Kidney glomerular epithelial cell (primary cell): ENCODE results near the gene RHOT2.
A peak's percentile ranks its signal among the peaks of the same experiment; 100 is the strongest.
"Not testable (repeated sequence)": the region's sequence is repeated elsewhere in the genome, so short reads cannot be mapped to it uniquely, and the experiment has no call there.

Experiments used
- DNase-seq: peaks from one replicate; lab custom pipeline; 2025; lab: John Stamatoyannopoulos, UW

The RHOT2 gene

DNA sequence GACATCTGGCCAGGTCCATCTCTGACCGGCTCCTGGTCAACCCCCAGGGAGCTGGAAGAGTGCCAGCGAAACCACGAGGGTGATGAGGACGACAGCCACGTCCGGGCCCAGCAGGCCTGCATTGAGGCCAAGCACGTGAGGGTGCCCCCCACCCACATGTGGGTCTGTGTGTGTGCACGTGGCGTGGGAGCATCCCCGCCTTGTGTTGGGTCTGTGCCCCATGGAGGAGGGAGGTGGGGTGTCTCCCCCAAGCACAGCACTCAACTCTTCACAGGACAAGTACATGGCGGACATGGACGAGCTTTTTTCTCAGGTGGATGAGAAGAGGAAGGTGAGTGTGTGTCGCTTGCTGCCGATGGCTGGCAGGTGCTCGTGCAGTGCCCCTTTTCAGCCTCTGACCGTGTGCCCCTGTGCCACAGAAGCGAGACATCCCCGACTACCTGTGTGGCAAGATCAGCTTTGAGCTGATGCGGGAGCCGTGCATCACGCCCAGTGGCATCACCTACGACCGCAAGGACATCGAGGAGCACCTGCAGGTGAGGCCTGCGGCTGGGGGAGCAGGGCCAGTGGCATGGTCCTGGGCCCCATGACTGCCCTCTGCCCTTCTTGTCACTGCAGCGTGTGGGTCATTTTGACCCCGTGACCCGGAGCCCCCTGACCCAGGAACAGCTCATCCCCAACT is 14.0 kb downstream of the RHOT2 start:
- no peak for DNase-seq

DNA sequence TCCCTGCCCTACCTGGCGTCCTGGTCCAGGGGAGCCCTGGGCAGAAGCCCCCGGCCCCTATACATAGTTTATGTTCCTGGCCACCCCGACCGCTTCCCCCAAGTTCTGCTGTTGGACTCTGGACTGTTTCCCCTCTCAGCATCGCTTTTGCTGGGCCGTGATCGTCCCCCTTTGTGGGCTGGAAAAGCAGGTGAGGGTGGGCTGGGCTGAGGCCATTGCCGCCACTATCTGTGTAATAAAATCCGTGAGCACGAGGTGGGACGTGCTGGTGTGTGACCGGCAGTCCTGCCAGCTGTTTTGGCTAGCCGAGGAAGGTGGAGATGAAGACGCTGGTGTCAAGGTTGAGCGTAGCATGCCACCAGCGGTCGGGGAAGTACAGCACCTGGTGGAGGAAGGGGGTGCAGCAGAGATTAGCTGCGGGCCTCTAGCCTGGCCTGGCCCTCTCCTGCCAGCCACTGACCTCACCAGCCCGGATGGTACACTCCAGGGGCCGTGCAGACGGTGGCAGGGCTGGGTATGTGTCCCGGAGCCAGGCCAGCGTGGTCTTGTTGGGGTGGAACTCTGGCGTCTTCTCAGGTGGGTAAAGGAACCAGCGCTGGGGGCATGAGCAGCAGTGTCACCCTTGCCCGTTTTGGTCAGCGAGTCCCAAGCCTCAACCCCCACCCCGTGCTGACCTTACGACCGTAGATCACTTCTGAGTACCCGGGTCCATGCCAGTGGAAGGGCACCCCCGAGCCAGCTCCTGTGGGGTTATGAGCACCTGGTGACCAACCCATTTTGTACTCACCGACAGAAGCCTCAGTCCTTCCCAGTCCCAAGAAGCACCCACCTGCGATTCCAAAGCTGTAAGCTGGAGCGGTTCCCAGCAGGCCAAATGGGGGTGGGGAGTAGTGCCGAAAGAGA is 14.8 kb downstream of the RHOT2 start:
- no peak for DNase-seq

DNA sequence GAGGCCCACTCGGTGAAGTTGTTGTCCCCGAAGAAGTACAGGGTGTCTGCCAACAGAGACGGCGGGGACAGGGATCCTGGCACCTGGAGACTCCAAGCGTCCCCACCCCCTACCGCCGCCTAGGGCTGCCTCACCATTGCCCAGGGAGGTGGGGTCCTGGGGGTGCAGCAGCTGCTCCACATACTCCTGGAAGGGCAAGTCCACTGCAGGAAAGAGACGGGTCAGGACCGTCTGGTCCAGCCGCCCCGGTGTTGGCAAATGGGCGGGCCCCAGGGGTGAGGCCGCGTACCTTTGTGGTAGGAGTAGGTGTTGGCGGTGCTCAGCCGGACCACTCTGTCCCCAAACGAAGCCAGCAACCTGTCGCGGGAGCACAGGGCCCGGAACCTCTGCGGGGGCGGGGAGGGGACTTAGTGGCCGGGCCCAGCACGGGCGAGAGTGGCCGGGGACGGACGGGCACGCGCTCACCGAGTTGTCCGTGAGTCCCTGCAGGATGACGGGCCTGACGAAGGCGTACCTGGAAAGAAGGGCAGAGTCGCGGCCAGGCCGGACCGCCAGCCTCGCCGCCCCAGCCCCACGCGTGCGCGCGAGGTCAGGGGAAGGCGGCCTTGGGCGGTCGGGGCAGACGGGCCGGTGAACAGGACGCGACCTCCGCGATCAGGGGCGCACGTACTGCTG is 15.6 kb downstream of the RHOT2 start:
- no peak for DNase-seq

DNA sequence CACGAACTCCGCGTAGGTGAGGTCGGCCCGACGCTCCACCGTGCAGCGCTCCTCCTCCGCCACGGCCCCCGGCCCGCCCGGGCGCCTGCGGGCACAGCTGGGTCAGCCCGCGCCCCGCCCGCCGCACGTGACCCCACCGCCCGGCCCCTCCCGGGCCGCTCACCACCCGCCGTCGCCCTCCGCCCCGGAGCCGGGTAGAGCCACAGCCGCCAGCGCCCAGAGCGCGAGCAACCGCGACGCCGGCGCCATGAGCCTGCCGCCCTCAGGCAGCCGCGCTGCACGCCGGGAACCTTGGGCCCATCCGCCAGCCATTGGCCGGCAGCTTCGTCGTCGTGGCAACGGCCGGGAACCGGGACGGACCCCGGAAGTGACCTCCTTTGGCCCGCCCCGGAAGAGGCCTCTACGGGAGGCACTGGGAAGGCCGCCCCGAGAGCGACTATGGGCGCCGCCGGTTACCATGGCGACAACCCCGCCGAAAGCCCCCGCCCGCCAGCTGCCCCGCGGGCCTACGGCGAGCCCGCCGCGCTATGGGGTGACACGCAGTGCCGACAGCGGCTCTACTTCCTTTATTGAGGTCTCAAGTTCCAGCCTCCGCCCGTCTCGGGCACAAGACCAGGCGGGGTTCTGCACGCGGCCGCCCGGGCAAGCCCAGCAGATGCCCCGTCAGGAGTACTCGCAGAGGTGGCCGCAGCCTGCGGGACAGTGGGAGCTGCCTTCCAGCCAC is 16.3 kb downstream of the RHOT2 start, which contains the start of gene JMJD8:
TSS of gene JMJD8 (minus strand) at position 264 of the 724 bp plus-strand sequence. CDS start at position 249, 15 bp downstream.
- peak; percentile 86 for DNase-seq

DNA sequence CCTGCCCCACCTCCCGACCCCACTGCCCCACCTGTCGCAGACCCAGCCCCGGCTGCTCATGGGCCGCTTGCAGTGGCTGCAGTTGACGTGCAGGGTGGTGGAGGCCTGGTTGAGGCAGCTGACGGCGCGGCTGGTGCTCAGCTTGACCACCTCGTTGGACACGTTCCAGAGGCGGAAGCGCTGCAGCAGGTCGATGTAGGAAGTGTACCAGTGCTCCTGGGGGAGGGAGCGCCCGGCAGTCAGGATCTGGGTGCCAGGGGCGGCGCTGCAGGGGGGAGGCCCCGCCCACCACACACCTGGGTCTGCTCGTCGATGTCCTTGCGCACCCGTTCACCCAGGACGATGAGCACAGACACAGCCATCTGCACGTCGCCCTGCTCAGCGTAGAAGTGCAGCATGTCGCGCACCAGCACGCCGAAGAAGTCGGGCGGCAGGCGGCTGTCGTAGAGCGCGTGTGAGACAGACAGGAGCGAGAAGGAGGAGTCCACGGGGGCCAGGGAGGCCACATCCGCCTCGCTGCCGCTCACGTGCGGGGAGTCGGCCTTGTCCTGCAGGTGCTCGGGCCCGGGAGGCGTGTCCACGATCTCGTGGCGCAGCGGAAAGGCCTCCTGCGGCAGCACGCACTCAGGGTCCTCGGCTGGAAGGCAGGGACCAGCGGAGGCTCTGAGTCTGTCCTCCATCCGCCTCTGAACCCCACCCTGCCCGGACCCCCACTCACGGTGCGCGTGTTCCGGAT is 17.2 kb downstream of the RHOT2 start:
- DNase-seq, result no peak

DNA sequence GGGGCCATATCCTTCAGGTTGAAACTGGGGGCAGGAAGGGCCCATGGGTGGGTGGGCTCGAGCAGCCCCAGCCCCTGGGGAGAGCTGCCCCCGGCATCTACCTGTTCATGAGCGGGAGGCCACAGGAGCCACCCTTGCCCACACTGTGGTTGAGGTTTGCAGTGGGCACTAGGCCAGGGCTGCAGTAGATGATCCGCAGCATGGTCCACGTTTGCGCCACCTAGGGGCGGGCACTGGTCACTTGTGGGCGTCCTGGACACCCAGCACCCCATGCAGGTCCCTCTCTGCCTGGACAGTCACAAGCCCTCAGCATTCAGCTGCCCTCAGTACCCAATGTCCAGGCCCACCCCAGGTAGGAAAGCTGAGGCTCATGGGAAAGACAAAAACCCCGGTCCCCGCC is 18.0 kb downstream of the RHOT2 start:
- peak; percentile 21 for DNase-seq

DNA sequence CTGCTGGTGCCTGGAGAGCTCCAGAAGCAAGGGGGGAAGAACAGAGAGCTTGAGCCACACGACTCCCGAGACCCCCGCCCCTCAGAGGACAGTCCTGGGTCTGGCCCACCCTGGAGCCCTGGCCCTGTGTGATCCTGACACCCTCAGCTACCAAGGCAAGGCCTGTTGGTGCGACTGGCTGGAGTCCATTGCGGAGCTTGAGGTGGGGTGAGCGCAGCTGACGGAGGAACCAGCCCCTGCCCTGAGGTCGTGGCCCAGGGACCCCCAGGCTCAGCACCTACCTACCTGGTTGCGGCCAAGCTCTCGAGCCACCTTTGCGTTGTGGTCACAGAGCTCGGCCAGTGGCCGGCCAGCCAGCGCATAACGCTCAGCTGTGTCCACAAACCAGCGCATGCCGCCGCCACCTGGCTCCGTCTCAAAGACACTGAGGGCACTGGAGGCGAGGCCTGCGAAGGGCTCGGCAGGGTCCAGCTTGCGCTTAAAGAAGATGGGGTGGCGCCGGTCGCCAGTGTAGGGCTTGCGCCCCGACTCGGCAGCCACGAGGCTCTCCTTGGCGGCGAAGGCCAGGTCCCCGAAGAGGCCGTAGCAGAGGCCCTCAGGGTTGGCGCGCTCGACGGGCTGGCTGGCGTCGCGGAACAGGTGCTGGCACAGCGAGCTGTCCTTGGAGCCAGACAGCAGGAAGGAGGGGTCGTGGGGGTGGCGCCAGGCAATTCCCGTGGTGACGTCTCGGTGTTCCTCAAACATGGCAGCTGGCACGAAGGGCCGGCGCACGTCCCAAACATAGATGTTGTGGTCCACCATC is 18.7 kb downstream of the RHOT2 start:
- no peak for DNase-seq

DNA sequence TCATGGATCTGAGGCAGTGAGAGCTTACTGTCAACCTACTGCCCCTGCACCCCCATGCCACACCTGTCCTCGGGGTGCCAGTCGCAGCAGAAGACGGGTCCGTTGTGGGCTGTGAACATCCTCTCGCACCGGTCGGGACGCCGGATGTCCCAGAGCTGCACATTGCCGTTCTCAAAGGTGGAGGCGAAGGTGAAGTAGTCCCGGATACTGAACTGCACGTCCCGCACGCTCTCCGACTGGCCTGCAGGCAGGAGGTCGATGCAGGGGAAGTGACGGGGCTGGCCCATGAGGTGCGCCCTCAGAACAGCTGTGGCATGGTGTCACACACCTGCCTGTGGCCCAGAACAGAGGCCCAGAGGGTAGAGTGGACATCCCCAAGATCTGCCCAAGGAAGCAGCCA is 19.6 kb downstream of the RHOT2 start:
- no peak for DNase-seq

DNA sequence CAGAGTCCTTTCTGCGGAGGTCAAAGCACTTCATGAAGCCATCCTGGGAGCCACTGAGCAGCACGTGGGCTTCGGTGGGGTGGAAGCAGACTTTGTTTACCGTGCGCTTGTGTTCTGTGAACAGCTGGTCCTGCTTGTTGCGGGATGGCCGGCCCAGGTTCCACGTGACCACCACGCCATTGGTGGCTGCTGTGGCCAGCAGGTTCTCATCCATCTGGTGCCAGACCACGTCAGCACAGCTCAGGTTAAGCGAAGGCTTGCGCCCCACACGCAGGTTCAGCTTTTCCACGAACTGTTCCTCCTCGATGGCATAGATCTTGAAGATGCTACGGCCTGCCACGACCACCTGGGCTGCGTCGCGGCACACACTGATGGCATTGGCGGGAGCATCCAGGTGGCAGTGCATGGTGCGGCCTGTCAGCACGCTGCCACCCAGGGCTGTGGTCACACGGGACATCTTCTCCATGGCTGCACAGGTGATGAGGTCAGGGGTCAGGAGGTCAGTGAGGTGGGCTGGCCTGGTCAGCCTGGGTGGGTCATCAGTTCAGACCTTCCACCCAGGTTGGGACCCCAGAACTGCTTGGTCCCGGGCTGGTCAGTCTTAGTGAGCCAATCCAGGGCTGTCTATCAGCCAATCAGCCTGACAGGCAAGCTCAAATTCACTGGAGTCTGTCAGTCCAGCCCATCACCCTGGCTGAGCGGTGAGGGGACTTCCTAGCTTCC is 21.4 kb downstream of the RHOT2 start:
- DNase-seq, result no peak

DNA sequence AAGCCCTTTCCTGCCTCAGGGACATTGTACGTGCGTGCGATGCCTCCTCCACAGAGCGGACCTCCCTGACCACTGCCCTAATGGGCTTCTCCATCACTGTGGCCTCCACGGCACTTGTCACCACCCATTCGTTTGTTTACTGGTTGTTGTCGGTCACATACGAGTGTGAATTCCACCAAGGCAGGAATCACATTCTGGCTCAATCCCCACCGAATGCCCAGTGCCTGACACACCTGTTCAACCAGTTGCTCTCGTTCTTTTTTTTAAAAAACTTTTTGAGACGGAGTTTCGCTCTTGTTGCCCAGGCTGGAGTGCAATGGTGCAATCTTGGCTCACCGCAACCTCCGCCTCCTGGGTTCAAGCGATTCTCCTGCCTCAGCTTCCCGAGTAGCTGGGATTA is 23.3 kb downstream of the RHOT2 start:
- not testable (repeated sequence) for DNase-seq

DNA sequence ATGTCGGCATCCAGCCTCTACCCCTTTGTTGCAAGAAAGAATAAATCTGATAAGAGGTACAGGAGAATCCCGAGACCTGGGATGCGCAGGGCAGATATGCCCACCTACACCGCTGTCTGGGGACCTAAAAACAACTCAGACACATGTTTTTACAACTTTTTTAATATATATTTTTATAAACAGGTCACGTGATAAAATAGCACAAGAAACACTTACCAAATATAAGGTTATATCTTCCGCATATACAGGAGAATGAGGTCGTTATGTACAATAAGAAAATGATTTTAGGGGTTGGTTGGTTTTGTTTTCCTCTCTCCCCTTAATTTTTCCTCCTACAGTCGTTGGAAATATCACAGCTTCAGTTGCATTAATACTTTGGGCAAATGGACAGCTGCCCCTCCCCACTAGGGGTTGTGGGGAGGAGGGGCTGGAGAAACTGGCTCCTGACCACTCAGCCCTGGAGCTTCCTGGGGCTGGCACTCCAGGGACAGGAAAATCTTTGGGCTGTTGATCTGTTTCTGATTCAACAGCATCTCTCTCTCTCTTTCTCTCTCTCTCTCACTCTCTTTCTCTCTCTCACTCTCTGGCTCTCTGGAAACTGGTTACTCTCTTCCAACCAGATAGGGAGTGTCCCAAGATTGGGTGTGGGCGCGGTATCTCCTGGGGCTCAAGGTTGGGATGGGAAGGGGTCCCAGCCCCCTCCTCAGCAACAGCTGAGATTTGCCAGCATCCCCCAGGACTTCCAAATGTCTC is 24.6 kb downstream of the RHOT2 start:
- DNase-seq, result no peak

DNA sequence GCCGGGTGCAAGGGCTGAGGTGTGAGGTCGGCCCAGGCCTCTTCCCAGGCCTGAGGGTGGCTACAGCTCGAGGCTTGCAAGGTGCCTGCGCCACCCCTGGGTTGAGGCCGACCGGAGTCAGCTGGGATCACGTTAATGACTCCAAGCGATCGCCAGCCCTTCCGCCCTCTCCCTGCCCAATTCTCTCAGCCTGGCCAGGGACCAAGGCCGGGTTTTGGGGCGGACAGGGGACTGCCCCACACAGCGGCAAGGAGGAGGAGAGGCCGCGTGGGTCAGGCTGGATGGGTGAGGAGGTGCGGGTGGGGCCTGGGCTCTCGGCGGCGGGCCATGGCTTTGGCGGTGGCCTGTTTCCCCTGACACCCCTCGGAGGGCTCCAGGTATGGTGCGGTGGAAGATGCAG is 25.4 kb downstream of the RHOT2 start:
- no peak for DNase-seq

DNA sequence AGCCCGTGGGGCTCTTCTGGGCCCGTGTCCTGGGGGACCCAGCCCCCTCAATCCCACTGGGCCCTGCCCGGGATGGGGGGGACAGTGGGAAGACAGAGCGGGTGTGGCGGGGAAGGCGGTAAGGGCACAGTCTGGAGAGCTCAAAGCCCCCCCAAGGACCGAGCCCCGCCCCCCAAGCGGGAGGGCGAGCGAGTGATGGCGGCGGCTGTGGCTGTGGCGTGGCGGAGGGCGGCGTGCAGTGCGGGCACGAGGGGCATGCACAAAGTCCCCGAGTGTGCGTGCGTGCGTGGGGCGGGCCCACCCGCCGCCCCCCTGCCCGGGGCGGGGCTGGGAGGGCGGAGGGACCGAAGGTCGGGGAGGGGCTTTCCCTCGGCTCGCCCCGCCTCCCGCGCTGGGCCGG is 25.8 kb downstream of the RHOT2 start:
- no peak for DNase-seq

DNA sequence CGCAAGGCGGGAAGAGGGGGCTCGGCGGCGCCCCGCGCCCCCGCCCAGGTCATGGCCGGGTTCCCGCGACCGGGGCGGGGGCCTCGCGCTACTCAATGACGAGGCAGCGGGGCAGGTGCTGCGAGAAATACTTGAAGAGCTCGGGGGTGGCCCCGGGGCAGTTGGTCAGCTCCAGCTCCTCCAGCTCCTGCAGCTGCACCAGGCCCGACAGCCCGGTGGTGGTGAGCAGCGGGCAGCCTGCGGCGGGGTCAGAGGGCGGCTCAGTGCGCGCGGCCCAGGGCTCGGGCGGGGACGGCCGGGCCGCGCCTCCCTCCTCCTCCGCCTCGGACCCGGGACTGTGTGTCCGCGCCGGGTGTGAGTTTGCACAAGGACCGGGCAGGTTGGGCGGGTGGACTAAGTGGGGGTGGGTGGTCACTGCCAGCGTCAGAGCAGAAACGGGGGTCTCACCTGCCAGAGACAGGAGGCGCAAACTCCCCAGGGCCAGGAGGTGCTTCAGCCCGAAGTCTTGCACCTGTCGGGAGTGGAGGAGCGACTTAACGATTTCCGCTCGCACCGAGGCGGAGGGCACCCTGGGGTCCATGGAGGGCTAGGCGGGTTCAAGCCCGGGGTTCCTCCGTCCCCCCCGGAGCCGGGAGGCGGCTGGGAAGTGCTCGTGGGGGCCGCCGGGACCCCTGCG is 26.4 kb downstream of the RHOT2 start:
- DNase-seq, result no peak

DNA sequence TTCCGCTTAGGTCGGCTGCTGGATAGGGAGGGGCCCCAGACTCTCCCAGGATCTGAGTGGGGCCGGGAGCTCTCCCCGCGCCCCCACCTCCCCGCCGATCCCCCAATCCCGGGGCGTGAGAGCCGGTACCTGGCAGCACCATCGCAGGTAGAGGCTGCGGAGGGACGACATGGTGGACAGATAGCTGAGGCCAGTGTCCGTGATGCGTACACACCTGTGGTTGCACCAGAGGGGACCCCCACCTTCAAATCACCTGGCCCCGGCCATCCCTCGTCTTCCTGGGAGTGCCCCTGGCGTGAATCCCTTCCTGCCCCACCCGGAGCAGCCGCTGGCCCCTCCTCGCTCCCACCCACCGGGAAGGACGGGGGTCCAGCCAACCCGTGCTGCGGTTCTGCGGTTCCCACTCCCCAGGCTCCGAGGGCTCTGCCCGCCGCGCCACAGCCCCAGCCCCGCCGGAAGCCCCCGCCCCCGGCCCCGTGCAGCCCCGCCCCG is 27.0 kb downstream of the RHOT2 start:
- DNase-seq, result no peak

DNA sequence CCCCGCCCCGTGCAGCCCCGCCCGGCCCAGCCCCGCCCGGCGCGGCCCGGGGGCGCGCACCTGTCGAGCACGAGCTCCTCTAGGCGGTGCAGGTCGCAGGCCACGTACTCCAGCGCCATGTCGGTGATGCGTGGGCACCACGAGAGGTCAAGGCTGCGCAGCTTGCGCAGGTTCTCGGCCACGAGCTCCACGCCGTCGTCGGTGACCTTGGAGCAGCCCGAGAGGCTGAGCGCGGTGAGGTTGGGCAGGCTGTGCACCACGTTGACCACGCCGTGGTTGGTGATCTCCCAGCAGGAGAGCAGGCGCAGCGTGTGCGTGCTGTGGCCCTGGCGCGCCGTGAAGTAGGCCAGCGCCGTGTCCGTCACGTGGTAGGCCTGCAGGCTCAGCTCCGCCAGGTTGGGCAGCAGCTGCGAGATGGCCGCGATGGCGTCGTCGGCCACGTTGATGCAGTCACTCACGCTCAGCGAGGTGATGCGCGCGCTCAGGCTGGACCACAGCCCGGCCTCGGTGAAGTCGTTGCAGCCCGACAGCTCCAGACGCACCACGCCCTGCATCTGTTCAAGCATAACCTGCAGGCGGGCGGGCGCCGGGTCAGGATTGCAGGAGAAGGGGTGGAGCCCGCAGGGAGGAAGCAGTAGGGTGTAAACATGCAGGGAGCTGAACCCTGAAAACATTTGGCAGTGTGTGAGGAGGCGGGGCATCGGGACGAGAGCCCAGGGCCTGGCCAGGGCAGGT is 27.6 kb downstream of the RHOT2 start:
- DNase-seq, result no peak

DNA sequence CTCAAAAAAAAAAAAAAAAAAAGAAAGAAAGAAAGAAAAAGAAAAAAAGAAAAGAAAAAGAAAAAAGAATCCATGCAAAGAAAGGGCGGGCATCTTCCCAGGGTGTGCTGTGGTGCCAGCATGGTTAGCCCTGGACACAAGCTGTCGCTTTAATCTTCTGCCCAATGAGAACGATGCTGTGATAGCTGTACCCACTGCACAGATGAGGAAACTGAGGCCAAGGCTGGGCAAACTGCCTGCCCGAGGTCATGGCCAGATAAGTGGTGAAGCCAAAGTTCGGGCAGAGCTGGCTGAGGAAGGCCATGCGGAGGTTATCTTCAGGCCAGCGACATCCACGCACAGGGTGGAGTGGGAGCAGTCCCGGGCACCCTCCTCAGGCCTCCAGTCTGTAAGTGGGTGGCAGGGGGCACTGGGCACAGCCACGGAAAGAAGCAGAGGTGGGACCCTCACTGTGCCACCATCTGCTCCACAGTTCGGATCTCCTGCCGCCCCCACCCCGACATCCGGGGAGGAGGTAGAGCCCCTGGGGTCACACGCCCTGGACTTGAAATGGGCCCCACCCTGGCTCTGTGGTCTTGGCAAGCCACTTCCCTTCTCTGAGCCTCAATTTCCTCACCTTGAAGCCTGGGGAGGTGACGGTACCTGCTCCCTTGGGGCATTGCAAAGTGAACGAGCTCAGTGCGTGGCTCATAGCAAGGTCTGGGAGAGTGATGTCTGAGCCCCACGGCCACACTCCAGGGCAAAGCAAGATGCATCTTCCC is 31.2 kb downstream of the RHOT2 start:
- no peak for DNase-seq
